Measurements from ENCODE around the gene TNFRSF12A. TPM values are rescaled to one million over a fixed set of nuclear protein-coding genes. Genes with fewer than 3 reads are reported as not detected.

TNFRSF12A gene
- 10 to 100 TPM; 16.9 to 35.6 TPM for total RNA-seq

GRCh38 chr16:3020247-3020603 lies at the start of gene TNFRSF12A:
TNFRSF12A (plus strand) TSS chr16:3020368; CDS start chr16:3020398, 30 bp downstream.

DNA sequence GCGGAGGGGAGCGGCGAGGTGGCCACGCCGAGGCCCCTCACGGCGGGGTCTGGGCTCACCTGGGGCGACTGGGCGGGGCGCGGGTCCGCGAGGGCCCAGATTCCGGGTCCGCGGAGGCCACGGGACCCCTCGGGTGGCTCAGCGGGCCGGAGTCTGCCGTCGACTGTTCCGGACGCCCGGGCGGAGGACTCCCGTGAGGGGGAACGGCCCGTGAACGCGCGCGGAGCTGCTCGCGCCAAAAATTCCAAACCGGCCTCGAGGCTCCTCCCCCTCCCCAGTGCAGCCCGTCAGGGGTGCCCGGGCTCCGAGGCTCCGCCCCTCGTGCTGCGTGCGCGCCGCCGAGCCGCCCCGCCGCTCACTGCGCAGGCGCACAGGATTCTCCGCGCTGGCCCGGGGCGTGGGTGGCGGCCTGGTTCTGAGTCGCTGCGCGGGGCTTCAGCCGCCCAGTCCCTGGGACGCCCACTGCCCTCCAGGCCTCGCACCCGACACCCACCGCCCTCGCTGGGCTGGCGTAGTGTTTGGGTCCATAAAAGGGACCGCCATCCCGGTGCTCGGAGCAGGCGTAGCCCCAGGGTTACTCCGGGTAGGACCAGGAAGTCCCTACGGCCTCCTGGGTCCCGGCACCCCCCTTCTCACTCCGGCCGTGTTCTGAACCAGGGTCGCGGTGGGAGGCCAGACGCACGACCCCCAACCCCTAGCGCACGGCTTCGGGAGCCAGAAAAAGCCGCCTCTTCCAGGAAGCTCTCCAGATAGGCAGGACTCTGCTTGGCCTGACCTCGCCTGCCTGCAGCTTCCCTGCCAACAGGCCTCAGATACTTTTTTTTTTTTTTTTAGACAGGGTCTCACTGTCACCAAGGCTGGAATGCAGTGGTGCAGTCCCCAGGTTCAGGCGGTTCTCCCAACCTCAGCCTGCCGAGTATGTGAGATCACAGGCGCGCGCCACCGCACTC lies 39.7 kb upstream of the TNFRSF12A start, which contains the start of gene PKMYT1:
PKMYT1 (minus strand) TSS at position 220 of the 950 bp plus-strand sequence. CDS start 789 bp downstream, outside the sequence.

GRCh38 chr16:3012828-3013420 lies 7.2 kb upstream of the TNFRSF12A start, which contains the start of gene CLDN9:
CLDN9 (plus strand) TSS chr16:3012923; CDS start chr16:3013363, 440 bp downstream.

DNA sequence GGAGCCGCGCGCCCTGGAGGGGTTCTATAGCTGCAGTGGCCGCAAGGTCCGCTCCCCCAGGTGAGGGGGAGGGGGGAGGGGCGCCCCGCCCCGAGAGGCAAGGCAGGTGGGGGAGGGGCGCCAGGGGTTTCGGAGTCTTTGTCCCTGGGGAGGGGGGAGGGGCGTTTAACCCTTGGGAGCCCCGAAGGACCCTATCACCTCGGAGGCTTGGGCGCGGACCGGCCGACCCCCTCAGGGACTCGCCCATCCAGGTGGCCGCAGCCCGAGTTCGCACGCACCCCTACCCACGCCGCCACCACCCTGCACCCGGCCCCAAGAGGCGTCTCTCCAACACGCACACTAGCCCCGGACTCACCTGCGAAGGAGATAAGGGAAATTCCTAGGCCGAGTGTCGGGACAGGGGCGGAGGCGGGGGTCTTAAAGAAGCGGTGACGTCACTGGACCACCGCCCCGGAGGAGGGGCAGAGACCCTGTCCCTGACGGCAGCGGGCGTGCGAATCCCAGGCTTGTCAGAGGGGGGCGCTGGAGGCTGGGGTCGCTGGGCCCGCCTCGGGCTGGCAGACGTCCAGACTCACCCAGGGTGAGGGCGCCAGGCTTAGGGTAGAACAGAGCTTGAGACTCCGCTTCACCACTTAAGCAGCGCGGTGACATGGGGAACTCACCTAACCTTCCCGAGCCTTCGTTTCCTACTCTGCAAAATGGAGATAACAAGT lies 2.2 kb upstream of the TNFRSF12A start, which contains the start of gene CLDN6:
CLDN6 (minus strand) TSS at position 390 of the 713 bp plus-strand sequence. CDS start 2,162 bp downstream, outside the sequence.

GRCh38 chr16:3023669-3024478 lies 3.7 kb downstream of the TNFRSF12A start, which contains the start of the genes HCFC1R1 and THOC6:
HCFC1R1 (minus strand) TSS chr16:3023942; CDS start chr16:3023941, 1 bp downstream.
THOC6 (plus strand) TSS chr16:3024035; CDS start chr16:3024327, 292 bp downstream.

DNA sequence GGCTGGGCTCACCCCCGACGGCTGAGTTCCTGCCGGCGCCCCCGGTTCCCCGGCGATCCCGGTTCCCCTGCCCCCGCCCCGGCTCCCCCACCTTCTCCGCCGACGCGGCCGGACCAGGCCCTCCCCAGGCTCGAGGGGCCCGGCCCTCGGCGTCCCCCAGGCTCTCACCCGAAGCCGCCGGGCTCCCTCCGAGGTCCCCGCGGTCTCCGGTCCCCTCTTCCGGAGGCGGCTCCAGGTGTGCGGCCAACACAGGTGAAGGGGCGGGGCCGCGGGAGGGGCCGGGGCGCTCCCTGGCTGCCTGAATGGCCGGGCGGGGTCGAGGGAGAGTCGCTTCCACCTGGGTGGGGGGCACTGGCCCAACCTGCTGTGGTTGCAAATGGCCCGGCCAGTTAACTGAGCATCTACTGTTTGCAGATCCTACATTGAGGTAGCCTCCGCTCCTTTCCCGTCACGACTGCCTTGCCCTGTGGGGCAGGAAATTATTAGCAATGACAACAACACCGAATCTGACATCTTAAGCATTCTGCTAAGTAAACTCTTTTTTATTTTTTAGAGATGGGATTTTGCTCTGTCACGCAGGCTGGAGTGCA lies 16.7 kb downstream of the TNFRSF12A start, which contains the start of gene BICDL2:
BICDL2 (minus strand) TSS at position 219 of the 590 bp plus-strand sequence. CDS start 1,448 bp downstream, outside the sequence.

GRCh38 chr16:3045758-3046640 lies 25.8 kb downstream of the TNFRSF12A start, which contains the start of gene MMP25:
MMP25 (plus strand) TSS chr16:3046561; CDS start chr16:3046918, 357 bp downstream.

GRCh38 chr16:3065069-3065741 lies 45.0 kb downstream of the TNFRSF12A start, which contains the start of gene IL32:
IL32 (plus strand) TSS chr16:3065640; CDS start chr16:3065812, 172 bp downstream.

Small RNAs within 50 kb of the gene (small RNA-seq; reads per million reads assigned to genes)
- 0 reads per million in 2 donors for gene LINC00514

Other genes starting within 250 kb of the TNFRSF12A start
- gene ELOB, start 243.1 kb upstream of the TNFRSF12A start, total RNA-seq = 100 to 1,000 TPM; 238 TPM
- not detected for gene PRSS33, start 232.8 kb upstream of the TNFRSF12A start, total RNA-seq
- gene PRSS41, start 221.9 kb upstream of the TNFRSF12A start, total RNA-seq = not detected
- 1 to 10 TPM in 1 of 2 donors, not detected in 1; 1.4 TPM for gene PRSS21, start 203.1 kb upstream of the TNFRSF12A start, total RNA-seq
- not detected for gene ZG16B, start 190.1 kb upstream of the TNFRSF12A start, total RNA-seq
- gene PRSS22, start 162.2 kb upstream of the TNFRSF12A start, total RNA-seq = not detected
- 10 to 100 TPM; 47.8 to 57.6 TPM for gene FLYWCH2, start 137.2 kb upstream of the TNFRSF12A start, total RNA-seq
- 100 to 1,000 TPM in 1 of 2 donors, 10 to 100 TPM in 1; 54.6 to 113 TPM for gene FLYWCH1, start 108.4 kb upstream of the TNFRSF12A start, total RNA-seq
- gene KREMEN2, start 56.1 kb upstream of the TNFRSF12A start, total RNA-seq = under 1 TPM; 0.33 to 0.34 TPM
- 10 to 100 TPM in 1 of 2 donors, 1 to 10 TPM in 1; 9.6 to 22.0 TPM for gene PAQR4, start 51.0 kb upstream of the TNFRSF12A start, total RNA-seq
- 10 to 100 TPM; 16.5 to 52.3 TPM for gene PKMYT1, start 39.9 kb upstream of the TNFRSF12A start, total RNA-seq
- not detected for gene CLDN9, start 7.4 kb upstream of the TNFRSF12A start, total RNA-seq
- not detected for gene CLDN6, start 2.2 kb upstream of the TNFRSF12A start, total RNA-seq
- 10 to 100 TPM; 11.7 to 19.6 TPM for gene HCFC1R1, start 3.6 kb downstream of the TNFRSF12A start, total RNA-seq
- gene THOC6, start 3.7 kb downstream of the TNFRSF12A start, total RNA-seq = 10 to 100 TPM; 24.0 to 25.5 TPM
- gene BICDL2, start 16.6 kb downstream of the TNFRSF12A start, total RNA-seq = not detected
- gene MMP25, start 26.2 kb downstream of the TNFRSF12A start, total RNA-seq = under 1 TPM; under 0.01 to 1.00 TPM
- 1 to 10 TPM in 1 of 2 donors, not detected in 1; 6.2 TPM for gene IL32, start 45.3 kb downstream of the TNFRSF12A start, total RNA-seq
- gene ZSCAN10, start 78.9 kb downstream of the TNFRSF12A start, total RNA-seq = not detected
- gene ZNF205, start 92.2 kb downstream of the TNFRSF12A start, total RNA-seq = 10 to 100 TPM; 17.6 to 18.2 TPM
- gene ZNF213, start 114.7 kb downstream of the TNFRSF12A start, total RNA-seq = 1 to 10 TPM; 7.0 to 7.9 TPM
- not detected for gene OR1F1, start 167.8 kb downstream of the TNFRSF12A start, total RNA-seq
- gene ZNF200, start 214.8 kb downstream of the TNFRSF12A start, total RNA-seq = 10 to 100 TPM in 1 of 2 donors, 1 to 10 TPM in 1; 9.3 to 12.3 TPM
- gene MEFV, start 236.3 kb downstream of the TNFRSF12A start, total RNA-seq = under 1 TPM; 0.33 to 0.34 TPM

All from melanocyte of skin (primary cell).